Measurements from ENCODE around the gene INTS12.

Gene INTS12

DNA sequence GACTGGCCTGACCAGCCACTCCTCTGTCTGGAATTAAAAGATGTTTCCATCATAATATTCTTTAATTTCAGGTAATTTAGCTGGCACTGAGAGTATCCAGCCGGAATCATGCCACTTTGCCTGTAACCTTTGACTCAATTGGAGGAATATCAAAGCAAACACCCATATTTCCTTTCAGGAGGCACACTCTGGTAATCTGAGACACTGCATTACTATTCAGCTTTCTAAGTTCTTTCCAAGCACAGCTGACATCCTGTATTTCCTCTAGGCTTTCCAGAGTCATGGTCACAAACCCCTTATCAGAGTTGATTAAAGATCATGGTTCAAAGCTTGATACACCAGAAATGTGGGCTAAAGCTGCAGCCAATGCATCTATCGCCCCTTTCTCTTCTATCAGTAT, 29.3 kb downstream of the INTS12 start:
- no peak for DNase-seq (ENCODE audit: low read depth)

DNA sequence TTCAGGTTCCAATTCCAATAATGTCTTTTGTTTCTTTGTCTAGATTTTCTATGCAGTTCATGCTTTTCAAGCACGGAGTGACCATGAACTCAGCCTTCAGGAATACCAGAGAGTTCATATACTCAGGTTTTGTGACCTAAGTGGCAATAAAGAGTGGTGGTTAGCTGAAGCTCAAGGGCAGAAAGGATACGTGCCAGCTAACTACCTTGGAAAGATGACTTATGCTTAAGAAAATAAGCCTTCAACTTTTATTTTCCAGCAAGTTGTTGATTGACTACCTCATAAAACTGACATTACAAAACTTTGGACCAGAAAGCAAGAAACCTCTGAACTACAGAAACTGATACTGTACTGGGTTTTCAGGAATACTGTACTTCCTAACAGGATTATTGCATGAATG, 30.8 kb downstream of the INTS12 start:
- no peak for DNase-seq (ENCODE audit: low read depth)

- DNase-seq (ENCODE audit: low read depth), result no peak
These were observed 34.5 kb downstream of the INTS12 start for GRCh38 chr4:105674011-105674410.

DNA sequence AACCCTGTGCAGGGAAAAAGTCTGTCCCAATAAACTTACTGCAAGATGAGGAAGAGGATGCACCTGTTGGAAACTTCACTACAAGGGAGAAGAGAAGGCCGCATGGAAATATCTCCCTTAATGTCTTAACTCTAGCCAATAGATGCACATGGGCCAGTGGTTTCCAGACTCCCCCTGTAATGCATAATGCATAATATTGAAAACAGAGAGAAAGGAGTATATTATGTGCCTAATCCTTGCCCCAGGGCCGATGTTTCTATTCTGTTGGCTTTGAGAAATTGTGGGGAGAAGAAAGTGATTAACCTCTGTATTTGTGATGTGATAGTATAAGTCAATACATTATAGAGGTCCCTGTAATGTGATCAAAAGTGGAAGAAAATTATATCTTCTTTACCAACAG, 37.2 kb downstream of the INTS12 start:
- DNase-seq (ENCODE audit: low read depth), result no peak

DNA sequence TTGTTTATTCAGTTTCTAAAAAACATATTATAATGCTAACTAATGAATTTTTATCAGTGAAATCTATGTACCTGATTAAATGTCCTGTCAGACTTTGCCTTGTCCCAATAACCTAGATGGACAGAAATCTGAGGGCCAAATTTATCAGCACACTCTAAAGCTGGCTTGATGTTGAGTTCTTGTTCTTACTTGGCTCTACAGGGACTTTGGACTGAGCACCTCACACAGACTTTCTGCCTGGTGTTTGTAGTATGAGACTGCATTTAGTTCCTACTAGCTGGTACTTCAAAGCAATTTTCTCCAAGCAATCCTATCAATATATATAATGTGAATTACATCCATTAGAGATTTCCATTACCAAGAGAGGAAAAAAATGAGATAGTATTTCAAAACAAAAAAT, 37.8 kb downstream of the INTS12 start:
- DNase-seq (ENCODE audit: low read depth), result no peak

DNA sequence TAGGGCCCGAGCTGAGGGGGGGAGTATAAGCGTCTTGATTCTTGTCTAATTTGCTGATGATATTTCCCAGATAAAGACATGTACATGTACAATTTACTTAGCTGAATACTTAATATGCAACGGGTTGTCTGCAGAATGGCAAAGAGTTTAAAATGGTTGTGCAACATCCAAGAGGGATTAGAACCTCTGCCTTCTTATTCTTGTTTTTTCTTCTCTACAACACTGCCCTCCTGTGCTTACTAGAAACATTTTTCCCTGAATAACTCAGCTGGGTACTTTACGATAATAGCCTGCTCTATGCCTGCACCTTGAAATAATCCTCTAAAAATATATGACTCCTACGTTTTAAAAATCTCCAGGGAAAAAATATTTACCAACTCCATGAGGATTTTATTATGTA, 41.8 kb downstream of the INTS12 start:
- DNase-seq (ENCODE audit: low read depth), result no peak

DNA sequence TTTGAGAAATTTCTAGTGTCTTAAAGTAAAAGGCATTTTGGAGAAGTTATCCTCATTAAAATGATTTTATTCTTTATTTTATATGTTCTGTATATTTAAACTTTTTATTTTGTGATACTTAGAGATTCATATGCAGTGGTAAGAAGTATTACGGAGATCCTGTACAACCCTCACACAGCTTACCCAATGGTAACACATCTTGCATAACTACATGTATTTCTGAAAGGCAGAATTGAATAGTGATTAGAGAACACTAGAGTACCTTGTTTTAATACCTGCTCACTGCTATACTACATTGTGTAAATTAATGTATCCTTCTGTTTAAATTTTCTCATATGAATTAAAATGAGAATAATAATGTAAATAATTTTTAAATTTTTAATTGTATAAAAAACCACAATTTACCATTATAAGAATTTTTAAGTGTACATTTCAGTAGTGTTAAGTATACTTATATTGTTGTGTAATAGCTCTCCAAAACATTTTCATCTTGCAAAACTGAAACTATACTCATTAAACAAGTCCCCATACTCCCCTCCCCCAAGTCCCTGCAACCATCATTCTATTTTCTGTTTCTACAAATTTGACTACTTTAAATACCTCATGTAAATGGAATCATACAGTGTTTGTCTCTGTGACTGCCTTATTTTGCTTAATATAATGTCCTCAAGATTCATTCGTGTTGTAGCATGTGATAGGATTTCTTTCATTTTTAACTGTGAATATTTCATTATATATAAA, 45.4 kb downstream of the INTS12 start:
- DNase-seq (ENCODE audit: low read depth), result no peak

DNA sequence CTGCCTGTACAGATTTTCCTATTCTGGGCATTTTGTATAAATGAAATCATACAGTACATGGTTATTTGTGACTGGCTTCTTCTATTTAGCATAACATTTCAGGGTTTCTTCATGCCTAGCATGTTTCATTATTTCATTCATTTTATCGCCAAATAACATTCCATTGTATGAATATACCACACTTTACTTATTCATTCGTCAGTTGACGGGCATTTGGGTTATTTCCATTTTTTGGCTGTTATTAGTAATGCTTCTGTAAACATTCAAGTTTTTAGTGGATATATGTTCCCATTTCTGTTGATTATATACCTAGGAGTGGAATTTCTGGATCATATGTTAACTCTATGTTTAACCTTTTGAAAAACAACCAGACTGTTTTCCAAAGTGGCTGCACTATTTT, 47.5 kb downstream of the INTS12 start:
- no peak for DNase-seq (ENCODE audit: low read depth)

DNA sequence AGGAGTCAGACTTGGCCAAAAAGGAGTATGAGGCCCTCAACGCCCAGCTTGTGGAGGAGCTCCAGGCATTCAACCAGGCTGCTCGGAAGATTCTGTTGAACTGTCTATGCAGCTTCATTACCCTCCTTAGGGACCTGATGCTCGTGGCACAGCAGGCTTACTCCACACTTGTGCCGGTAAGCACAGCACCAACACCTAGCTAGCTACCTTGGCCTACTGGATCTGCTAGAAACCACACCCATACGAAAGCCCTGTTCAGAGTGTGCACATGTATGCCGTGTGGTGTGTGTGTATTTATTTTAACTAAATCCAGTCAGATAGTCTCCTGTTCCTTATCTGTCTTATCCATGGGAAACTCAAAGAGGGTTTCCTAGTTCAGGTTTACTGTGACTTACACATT, 49.3 kb downstream of the INTS12 start:
- DNase-seq (ENCODE audit: low read depth), result no peak

DNA sequence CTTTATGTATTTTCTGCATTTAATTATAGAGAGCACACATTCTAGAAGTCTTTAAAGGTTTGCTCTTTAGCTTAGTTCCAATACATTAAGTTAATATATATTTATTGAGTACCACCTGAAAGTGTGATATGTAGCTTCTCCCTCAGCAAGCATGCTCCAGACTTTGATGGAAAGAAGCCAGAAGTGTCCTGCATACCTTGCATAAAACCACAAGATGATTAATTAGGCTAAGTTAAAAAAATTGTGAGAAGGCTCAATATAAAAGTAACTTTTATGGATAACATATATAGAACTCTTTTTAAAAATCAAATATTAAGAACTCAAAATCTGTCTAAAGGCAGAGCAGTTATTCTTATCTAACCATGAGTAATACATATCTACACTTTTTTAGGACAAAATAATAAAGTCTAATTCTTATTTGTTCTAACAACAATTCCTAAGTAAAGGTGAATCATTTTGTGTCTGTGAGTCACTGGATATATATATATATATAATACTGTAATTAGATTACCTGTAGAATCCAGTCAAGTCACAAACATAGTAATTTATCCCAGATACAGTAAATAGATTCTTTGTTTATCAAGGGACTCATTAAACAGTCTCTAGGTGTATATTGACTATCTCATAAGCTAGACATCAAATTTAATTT, 51.2 kb downstream of the INTS12 start:
- DNase-seq (ENCODE audit: low read depth), result no peak

- no peak for DNase-seq (ENCODE audit: low read depth)
These were observed 56.1 kb downstream of the INTS12 start for GRCh38 chr4:105652286-105652888.

GRCh38 chr4:105651884-105652283, 56.6 kb downstream of the INTS12 start:
- no peak for DNase-seq (ENCODE audit: low read depth)

GRCh38 chr4:105650190-105650589, 58.3 kb downstream of the INTS12 start:
- DNase-seq (ENCODE audit: low read depth), result no peak

GRCh38 chr4:105645440-105645839, 63.0 kb downstream of the INTS12 start:
- DNase-seq (ENCODE audit: low read depth), result no peak

DNA sequence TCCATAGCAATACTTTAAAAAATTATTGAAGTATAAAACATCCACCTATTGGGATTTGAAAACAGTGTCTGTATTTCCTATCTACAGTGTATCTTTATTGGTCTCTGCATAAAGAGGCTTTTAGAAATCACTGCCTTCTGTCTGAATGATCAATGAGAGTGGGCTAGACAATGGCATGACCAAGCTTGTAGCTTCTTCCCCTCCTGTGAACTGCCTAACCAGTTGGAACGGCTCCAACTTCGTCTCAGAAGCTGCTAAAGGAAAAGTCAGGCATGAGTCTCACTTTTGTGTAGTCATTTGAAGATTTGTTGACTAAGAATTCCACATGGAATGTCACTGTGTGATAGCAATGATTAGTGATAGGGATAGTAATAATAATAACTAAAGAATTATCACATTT, 64.2 kb downstream of the INTS12 start:
- no peak for DNase-seq (ENCODE audit: low read depth)

- DNase-seq (ENCODE audit: low read depth), result no peak
These were observed 66.6 kb downstream of the INTS12 start for GRCh38 chr4:105641845-105642244.

GRCh38 chr4:105637408-105638176, 70.9 kb downstream of the INTS12 start:
- no peak for DNase-seq (ENCODE audit: low read depth)

DNA sequence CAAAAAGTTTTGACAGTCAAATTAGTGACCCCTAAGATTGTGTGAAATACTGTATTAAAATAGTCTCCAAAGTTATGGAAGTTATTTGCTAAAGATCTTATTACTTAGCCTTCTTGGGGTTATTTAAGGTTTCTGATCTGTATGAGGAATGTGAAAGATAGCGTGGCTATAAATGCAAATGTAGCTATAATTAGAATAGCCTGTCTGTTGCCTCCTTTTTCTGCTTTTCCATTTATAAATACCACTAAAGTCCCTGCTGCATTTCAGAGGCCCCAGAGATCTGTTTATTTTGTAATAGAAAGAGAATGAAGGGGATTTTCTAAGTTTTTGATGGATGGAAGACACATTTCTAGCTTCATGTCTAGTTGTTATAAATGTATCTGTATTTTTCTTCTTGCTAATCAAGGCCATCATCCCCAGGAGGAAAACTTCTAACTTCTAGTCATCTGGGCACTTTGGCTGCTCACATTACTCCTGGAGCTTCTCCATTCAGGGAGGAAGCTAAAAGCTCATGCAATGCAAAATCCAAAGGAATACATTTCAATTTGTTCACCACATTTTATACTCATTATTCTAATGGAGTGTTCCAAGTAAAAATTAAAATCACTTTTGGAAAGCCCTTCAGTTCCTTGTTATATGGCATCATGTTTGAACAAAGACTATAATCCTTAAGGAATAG, 73.9 kb downstream of the INTS12 start:
- no peak for DNase-seq (ENCODE audit: low read depth)

DNA sequence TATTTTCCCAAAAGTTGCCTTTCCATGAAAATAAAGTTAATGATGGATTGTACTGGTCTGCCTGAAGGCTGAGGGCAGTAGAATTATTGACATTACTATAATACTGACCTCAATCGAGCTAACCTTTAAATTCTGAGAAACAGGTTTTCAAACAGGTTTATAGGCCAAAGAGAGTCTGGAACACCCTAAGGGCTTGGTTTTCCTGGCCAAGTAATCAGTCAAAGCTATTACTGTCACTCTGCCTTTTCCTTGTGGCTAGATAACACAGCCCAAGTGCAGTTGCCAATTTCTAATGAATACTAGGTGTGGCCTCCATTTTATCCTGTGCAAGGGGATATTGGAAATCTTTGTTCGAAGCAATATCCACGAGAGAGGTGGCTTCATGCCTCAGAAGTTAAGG, 75.2 kb downstream of the INTS12 start:
- no peak for DNase-seq (ENCODE audit: low read depth)

All from activated T-helper 1 cell treated with Interleukin-2 at 50 U/mL for 16 hours (primary cell).